H1 (cell line): ENCODE results near the gene RHOBTB1. TPM values are rescaled to one million over a fixed set of nuclear protein-coding genes. Genes with fewer than 3 reads are reported as not detected.

ENCODE experiments used
- CTCF ChIA-PET: fragments of 300-600 bp; sonication (Branson Sonifier 250); formaldehyde crosslinking; loops from one replicate; lab custom pipeline; 2021; ENCODE audit not compliant: partially characterized antibody; lab: Charles Lee
- POLR2A ChIA-PET: fragments of 300-600 bp; sonication (Branson Sonifier 250); formaldehyde crosslinking; loops from one replicate; lab custom pipeline; 2021; ENCODE audit warnings: inconsistent platforms; ENCODE audit not compliant: partially characterized antibody; lab: Charles Lee
- DNase-seq, 2 experiments: peaks; one replicate each; pipeline versions ENCODE4 v3.0.0 to v3.0.0-alpha.2; 2010 to 2022; ENCODE audit warnings: low spot score in 2 of 2, low read depth in 1 of 2, mixed read lengths in 1 of 2
- FAIRE-seq: peaks from 2 replicates; lab custom pipeline; 2011; peaks lifted over from hg19 to GRCh38; lab: Jason Lieb, UNC
- H2AFZ ChIP-seq: 2 replicates; pipeline ENCODE4 v1.8.1; 2012; ENCODE audit warnings: low read length, inconsistent platforms
- H2AK5ac ChIP-seq: 2 replicates; pipeline ENCODE4 v1.6.1; 2013; ENCODE audit warnings: low read depth, low read length
- H2BK120ac ChIP-seq: replicated peaks from 2 replicates; pipeline ENCODE3; 2013; ENCODE audit warnings: low read depth, low read length, inconsistent platforms
- H2BK12ac ChIP-seq: 2 replicates; pipeline ENCODE4 v1.6.1; 2013; ENCODE audit warnings: low read depth, low read length
- H2BK15ac ChIP-seq: 2 replicates; pipeline ENCODE4 v1.6.1; 2013; ENCODE audit warnings: low read length
- H2BK20ac ChIP-seq: 2 replicates; pipeline ENCODE4 v1.6.1; 2013; ENCODE audit warnings: low read length
- H2BK5ac ChIP-seq: 2 replicates; pipeline ENCODE4 v1.6.1; 2013; ENCODE audit warnings: low read depth, low read length
- H3K14ac ChIP-seq: 2 replicates; pipeline ENCODE4 v1.6.1; 2013; ENCODE audit warnings: inconsistent platforms; ENCODE audit not compliant: insufficient read length
- H3K18ac ChIP-seq: 2 replicates; pipeline ENCODE4 v1.6.1; 2013; ENCODE audit warnings: low read length; ENCODE audit errors: extremely low read depth
- H3K23ac ChIP-seq: 2 replicates; pipeline ENCODE4 v1.6.1; 2013; ENCODE audit warnings: inconsistent platforms; ENCODE audit not compliant: insufficient read length
- H3K23me2 ChIP-seq: 2 replicates; pipeline ENCODE4 v1.6.1; 2013; ENCODE audit warnings: low read depth, low read length
- H3K27ac ChIP-seq: 2 replicates; pipeline ENCODE4 v1.6.1; 2011; ENCODE audit warnings: low read depth, low read length, inconsistent platforms
- H3K27me3 ChIP-seq, 4 experiments: replicated peaks in 1 of 4; 1 replicate in 1 of 4; 2 replicates in 3 of 4; pipeline versions ENCODE4 v1.6.1 to v1.8.1; 2011 to 2013; ENCODE audit warnings: low read length in 3 of 4, mild to moderate bottlenecking in 3 of 4, inconsistent platforms in 2 of 4, mixed read lengths in 2 of 4, moderate library complexity in 1 of 4; ENCODE audit not compliant: control insufficient read depth in 3 of 4, insufficient read depth in 3 of 4; ENCODE audit errors: extremely low read depth in 1 of 4
- H3K36me3 ChIP-seq, 4 experiments: 2 replicates each; pipeline versions ENCODE4 v1.6.1 to v1.8.1; 2011 to 2013; ENCODE audit warnings: mild to moderate bottlenecking in 4 of 4, low read length in 3 of 4, moderate library complexity in 2 of 4, control low read depth in 1 of 4, inconsistent platforms in 1 of 4; ENCODE audit not compliant: insufficient read depth in 4 of 4, control insufficient read depth in 2 of 4
- H3K4ac ChIP-seq: replicated peaks from 2 replicates; pipeline ENCODE3; 2013; ENCODE audit warnings: low read length, low read depth, mixed read lengths, inconsistent platforms; ENCODE audit not compliant: insufficient read length
- H3K4me1 ChIP-seq, 4 experiments: replicated peaks in 1 of 4; 1 replicate in 1 of 4; 2 replicates in 3 of 4; pipeline versions ENCODE4 v1.6.1 to v1.8.1; 2011 to 2013; ENCODE audit warnings: low read length in 3 of 4, inconsistent platforms in 2 of 4, mixed read lengths in 1 of 4; ENCODE audit not compliant: insufficient read depth in 4 of 4, control insufficient read depth in 3 of 4
- H3K4me2 ChIP-seq, 2 experiments: 2 replicates each; pipeline versions ENCODE4 v1.6.1 to v1.8.1; 2011 to 2013; ENCODE audit warnings: low read depth in 2 of 2, low read length in 2 of 2, control low read depth in 1 of 2, inconsistent platforms in 1 of 2, mild to moderate bottlenecking in 1 of 2; ENCODE audit not compliant: insufficient read depth in 1 of 2
- H3K4me3 ChIP-seq, 4 experiments: fragments of 200-600, 300-600 bp in 1 of 4; sonication (generic), shearing (Covaris generic), sonication (Bioruptor Twin) in 1 of 4; 2 replicates each; pipeline versions ENCODE4 v1.5.1 to v1.8.1; 2011 to 2016; ENCODE audit warnings: low read length in 4 of 4, low read depth in 3 of 4, control low read depth in 2 of 4, inconsistent platforms in 2 of 4, mild to moderate bottlenecking in 2 of 4, mixed read lengths in 1 of 4, moderate library complexity in 1 of 4; ENCODE audit not compliant: insufficient read depth in 2 of 4; ENCODE audit errors: extremely low read depth in 1 of 4
- H3K56ac ChIP-seq: replicated peaks from 2 replicates; pipeline ENCODE3; 2013; ENCODE audit warnings: low read depth, mild to moderate bottlenecking, mixed read lengths, low read length, inconsistent platforms; ENCODE audit not compliant: insufficient read length
- H3K79me1 ChIP-seq: 2 replicates; pipeline ENCODE4 v1.6.1; 2013; ENCODE audit warnings: low read depth, low read length, control low read depth
- H3K79me2 ChIP-seq, 2 experiments: 2 replicates each; pipeline versions ENCODE4 v1.6.1 to v1.8.1; 2012 to 2013; ENCODE audit warnings: low read length in 2 of 2, mild to moderate bottlenecking in 2 of 2, inconsistent platforms in 1 of 2; ENCODE audit not compliant: insufficient read depth in 2 of 2, control insufficient read depth in 1 of 2
- H3K9ac ChIP-seq, 4 experiments: replicated peaks in 1 of 4; 1 replicate in 1 of 4; 2 replicates in 3 of 4; pipeline versions ENCODE4 v1.6.1 to v1.8.1; 2011 to 2013; ENCODE audit warnings: low read depth in 3 of 4, low read length in 3 of 4, control low read depth in 2 of 4, mild to moderate bottlenecking in 2 of 4, moderate library complexity in 2 of 4, inconsistent platforms in 1 of 4; ENCODE audit errors: extremely low read depth in 1 of 4
- H3K9me3 ChIP-seq, 2 experiments: 2 replicates each; pipeline versions ENCODE4 v1.6.1 to v1.8.1; 2012 to 2013; ENCODE audit warnings: mild to moderate bottlenecking in 2 of 2, moderate library complexity in 2 of 2, control low read depth in 1 of 2, inconsistent platforms in 1 of 2, low read depth in 1 of 2, low read length in 1 of 2, mixed read lengths in 1 of 2; ENCODE audit not compliant: insufficient read depth in 2 of 2
- H4K20me1 ChIP-seq, 2 experiments: replicated peaks in 1 of 2; 2 replicates each; pipeline versions ENCODE3 to v1.8.1; 2011 to 2013; ENCODE audit warnings: inconsistent platforms in 2 of 2, low read length in 2 of 2, mild to moderate bottlenecking in 1 of 2; ENCODE audit not compliant: insufficient read depth in 2 of 2, control insufficient read depth in 1 of 2
- H4K5ac ChIP-seq: 2 replicates; pipeline ENCODE4 v1.6.1; 2013; ENCODE audit warnings: low read length, low read depth, mixed read lengths, inconsistent platforms; ENCODE audit not compliant: insufficient read length
- H4K8ac ChIP-seq: 2 replicates; pipeline ENCODE4 v1.8.0; 2013; ENCODE audit warnings: mild to moderate bottlenecking, moderate library complexity, low read length, inconsistent platforms; ENCODE audit not compliant: insufficient read depth; ENCODE audit errors: extremely low read depth
- H4K91ac ChIP-seq: replicated peaks from 2 replicates; pipeline ENCODE3; 2013; ENCODE audit warnings: low read length, mixed read lengths, inconsistent platforms; ENCODE audit not compliant: insufficient read length
- CBX5 ChIP-seq: fragments of 300-800, 300-1000 bp; sonication (generic); IDR thresholded peaks from 2 replicates; pipeline ENCODE4 v1.7.1; 2016; ENCODE audit warnings: antibody characterized with exemption, low read length, low read depth
- GABPA ChIP-seq: IDR thresholded peaks from 2 replicates; pipeline ENCODE4 v1.6.1; 2011; ENCODE audit warnings: mild to moderate bottlenecking, low read length, moderate library complexity, borderline replicate concordance; ENCODE audit not compliant: insufficient read depth
- RAD21 ChIP-seq, 2 experiments: IDR thresholded peaks in 1 of 2; conservative IDR thresholded peaks in 1 of 2; 2 replicates each; pipeline ENCODE4 v1.6.1; 2011; ENCODE audit warnings: low read depth in 2 of 2, low read length in 2 of 2, improper control_type of control experiment in 1 of 2, inconsistent platforms in 1 of 2, mild to moderate bottlenecking in 1 of 2, moderate library complexity in 1 of 2
- SIRT6 ChIP-seq: IDR thresholded peaks from one replicate; pipeline ENCODE4 v1.7.1; 2012; ENCODE audit warnings: low read length, inconsistent platforms
- SP2 ChIP-seq: IDR thresholded peaks from 2 replicates; pipeline ENCODE4 v1.6.1; 2012; ENCODE audit warnings: mild to moderate bottlenecking, low read length, inconsistent platforms
- WGBS, 2 experiments: shearing (Covaris generic) in 1 of 2; methylation state at CpG; one replicate each; pipeline versions ENCODE4 v1.1.6 to v1.1.7; 2013 to 2015; ENCODE audit warnings: low lambda C conversion rate in 2 of 2, mixed read lengths in 2 of 2, inconsistent platforms in 1 of 2, low coverage in 1 of 2, missing lambda C conversion rate in 1 of 2; ENCODE audit not compliant: insufficient replicate concordance in 2 of 2, insufficient coverage in 1 of 2, insufficient read length in 1 of 2; ENCODE audit errors: extremely low coverage in 1 of 2, missing lambda C conversion rate in 1 of 2; 5-methylcytosine and 5-hydroxymethylcytosine counted together
- polyA plus RNA-seq, 7 experiments: library from polyadenylated mRNA; depleted of rRNA in 3 of 7; stranded (reverse) in 5 of 7; unstranded in 2 of 7; fragments of >200 nt in 5 of 7; fragments of 200-250 nt in 2 of 7; gene quantifications; 1 replicate in 5 of 7; 2 replicates in 1 of 7; 4 replicates in 1 of 7; pipeline versions ENCODE4 v1.2.1 to v1.2.3, GENCODE V29; 2011 to 2013; ENCODE audit warnings: missing spikeins in 2 of 7, mixed read lengths in 2 of 7
- total RNA-seq: library from RNA; stranded (reverse); fragmentation: NEBNext Ultra II Directional; extraction: Animal tissue kit (Norgen Biotek cat#: 25700); gene quantifications from 2 replicates; pipeline ENCODE4 v1.2.1, GENCODE V29; 2021
- TF ChIP-seq, protein P1 (sequence below): IDR thresholded peaks from 2 replicates; pipeline ENCODE4 v1.6.1; 2012; ENCODE audit warnings: inconsistent platforms
- TF ChIP-seq, protein P2 (sequence below): IDR thresholded peaks from 2 replicates; pipeline ENCODE4 v1.6.1; 2012; ENCODE audit warnings: low read length, inconsistent platforms

Gene RHOBTB1
- total and polyA plus RNA-seq, 2 of the 8 experiments (the other 6 are each of a cell fraction or from before 2014, with no cell fraction given) = 6.1 to 7.4 TPM

DNA sequence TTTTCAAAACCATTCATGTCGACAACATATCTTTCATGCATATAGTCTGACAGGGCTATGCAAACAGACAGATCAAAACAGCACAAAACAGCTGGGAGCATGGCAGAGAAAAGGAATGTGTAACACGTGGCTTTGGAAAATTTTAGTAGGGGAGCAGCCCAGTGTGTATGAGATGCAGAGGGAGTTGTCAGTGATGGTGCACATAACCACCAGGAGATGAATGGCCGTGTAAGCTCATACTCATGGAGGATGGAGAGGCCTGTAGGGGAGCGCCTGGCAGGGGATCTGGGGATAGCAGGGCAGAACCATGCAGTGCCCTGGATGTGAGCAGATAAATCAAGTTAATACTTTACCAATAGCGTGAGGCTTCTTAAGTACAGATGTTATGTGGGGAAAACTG is 45.7 kb downstream of the RHOBTB1 start:
- H3K4me2 ChIP-seq = no peak overlapping the region
- no peak overlapping the region for H2BK15ac ChIP-seq
- no peak overlapping the region for H2BK120ac ChIP-seq
- H3K14ac ChIP-seq = no peak overlapping the region
- no peaks in the 10 kb centered on the region for H3K79me1 ChIP-seq
- WGBS, 2 experiments = 87% methylated on average over 5 of the region's 5 CpGs; no CpG with 5 or more reads in 1 of the 2 experiments
- no peak overlapping the region for H2BK5ac ChIP-seq
- H3K4me3 ChIP-seq = no peak overlapping the region
- no peaks in the 10 kb centered on the region for H3K23me2 ChIP-seq
- H3K18ac ChIP-seq = no peak overlapping the region
- no peaks in the 10 kb centered on the region for H3K79me2 ChIP-seq
- no peak overlapping the region for H2BK20ac ChIP-seq
- H3K9me3 ChIP-seq = no peaks in the 10 kb centered on the region
- ChIA-PET POLR2A (interaction anchor here (0.9 kb wide), 1 partner anchor 45 kb away, joined by 4 read pairs; the partner anchor contains the start of gene RHOBTB1), CTCF (interaction anchor here (0.8 to 2.6 kb wide), 3 partner anchors 9 to 79 kb away, joined by 3 to 17 read pairs (median 4); no protein-coding TSS in a partner anchor)
- no peak overlapping the region for H4K8ac ChIP-seq
- H3K36me3 ChIP-seq = no peaks in the 10 kb centered on the region; a peak in 1 of 8 replicates
- H3K4ac ChIP-seq = no peak overlapping the region
- no peak overlapping the region for H2AFZ ChIP-seq
- no peak overlapping the region for H2AK5ac ChIP-seq
- H3K4me1 ChIP-seq = no peaks in the 10 kb centered on the region
- no peak overlapping the region for H4K91ac ChIP-seq
- TF ChIP-seq, protein P1, sequence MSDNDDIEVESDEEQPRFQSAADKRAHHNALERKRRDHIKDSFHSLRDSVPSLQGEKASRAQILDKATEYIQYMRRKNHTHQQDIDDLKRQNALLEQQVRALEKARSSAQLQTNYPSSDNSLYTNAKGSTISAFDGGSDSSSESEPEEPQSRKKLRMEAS = no peak
- no peak for TF ChIP-seq RAD21 (IDR thresholded peaks at IDR 0.05 in 1 of 2, conservative IDR thresholded peaks at IDR 0.05 in 1 of 2; ENCODE audit: low read depth in 2 of 2, low read length in 2 of 2)
- no peak for TF ChIP-seq CBX5
- TF ChIP-seq, protein P2, sequence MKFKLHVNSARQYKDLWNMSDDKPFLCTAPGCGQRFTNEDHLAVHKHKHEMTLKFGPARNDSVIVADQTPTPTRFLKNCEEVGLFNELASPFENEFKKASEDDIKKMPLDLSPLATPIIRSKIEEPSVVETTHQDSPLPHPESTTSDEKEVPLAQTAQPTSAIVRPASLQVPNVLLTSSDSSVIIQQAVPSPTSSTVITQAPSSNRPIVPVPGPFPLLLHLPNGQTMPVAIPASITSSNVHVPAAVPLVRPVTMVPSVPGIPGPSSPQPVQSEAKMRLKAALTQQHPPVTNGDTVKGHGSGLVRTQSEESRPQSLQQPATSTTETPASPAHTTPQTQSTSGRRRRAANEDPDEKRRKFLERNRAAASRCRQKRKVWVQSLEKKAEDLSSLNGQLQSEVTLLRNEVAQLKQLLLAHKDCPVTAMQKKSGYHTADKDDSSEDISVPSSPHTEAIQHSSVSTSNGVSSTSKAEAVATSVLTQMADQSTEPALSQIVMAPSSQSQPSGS = no peak
- TF ChIP-seq SP2 = no peak
- TF ChIP-seq SIRT6 = no peak
- no peak for TF ChIP-seq GABPA
- H3K9ac ChIP-seq = no peak overlapping the region
- H3K56ac ChIP-seq = no peak overlapping the region
- H4K20me1 ChIP-seq = no peaks in the 10 kb centered on the region
- H3K27ac ChIP-seq = no peak overlapping the region
- no peak for FAIRE-seq
- no peak overlapping the region for H2BK12ac ChIP-seq
- no peak overlapping the region for H4K5ac ChIP-seq
- no peak overlapping the region for H3K23ac ChIP-seq
- DNase-seq = no peak
- no peaks in the 10 kb centered on the region for H3K27me3 ChIP-seq
